Keratinocyte (primary cell): ENCODE results near the gene SPATA2.

Experiments
- EZH2 ChIP-seq: IDR thresholded peaks from one replicate; pipeline ENCODE4 v1.6.1; 2012; ENCODE audit warnings: inconsistent platforms, mild to moderate bottlenecking, low read length, moderate library complexity
- TF ChIP-seq, protein P1 (sequence below), 3 experiments: IDR thresholded peaks in 1 of 3; conservative IDR thresholded peaks in 1 of 3; optimal IDR thresholded peaks in 1 of 3; 2 replicates in 2 of 3; 3 replicates in 1 of 3; pipeline versions ENCODE3 to v1.5.1; 2011; ENCODE audit warnings: low read length in 3 of 3, mild to moderate bottlenecking in 3 of 3, moderate library complexity in 2 of 3, control low read depth in 1 of 3, inconsistent platforms in 1 of 3; ENCODE audit not compliant: insufficient read depth in 2 of 3; ENCODE audit errors: extremely low read depth in 1 of 3

GRCh38 chr20:49915118-49915379, 280 bp downstream of the SPATA2 start:
- TF ChIP-seq, protein P1, sequence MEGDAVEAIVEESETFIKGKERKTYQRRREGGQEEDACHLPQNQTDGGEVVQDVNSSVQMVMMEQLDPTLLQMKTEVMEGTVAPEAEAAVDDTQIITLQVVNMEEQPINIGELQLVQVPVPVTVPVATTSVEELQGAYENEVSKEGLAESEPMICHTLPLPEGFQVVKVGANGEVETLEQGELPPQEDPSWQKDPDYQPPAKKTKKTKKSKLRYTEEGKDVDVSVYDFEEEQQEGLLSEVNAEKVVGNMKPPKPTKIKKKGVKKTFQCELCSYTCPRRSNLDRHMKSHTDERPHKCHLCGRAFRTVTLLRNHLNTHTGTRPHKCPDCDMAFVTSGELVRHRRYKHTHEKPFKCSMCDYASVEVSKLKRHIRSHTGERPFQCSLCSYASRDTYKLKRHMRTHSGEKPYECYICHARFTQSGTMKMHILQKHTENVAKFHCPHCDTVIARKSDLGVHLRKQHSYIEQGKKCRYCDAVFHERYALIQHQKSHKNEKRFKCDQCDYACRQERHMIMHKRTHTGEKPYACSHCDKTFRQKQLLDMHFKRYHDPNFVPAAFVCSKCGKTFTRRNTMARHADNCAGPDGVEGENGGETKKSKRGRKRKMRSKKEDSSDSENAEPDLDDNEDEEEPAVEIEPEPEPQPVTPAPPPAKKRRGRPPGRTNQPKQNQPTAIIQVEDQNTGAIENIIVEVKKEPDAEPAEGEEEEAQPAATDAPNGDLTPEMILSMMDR (optimal IDR thresholded peaks at IDR 0.05 in 1 of 3, IDR thresholded peaks at IDR 0.05 in 1 of 3, conservative IDR thresholded peaks at IDR 0.05 in 1 of 3; ENCODE audit: extremely low read depth in 1 of 3, insufficient read depth in 2 of 3, low read length in 3 of 3) = no peak
- no peak for TF ChIP-seq EZH2
